SK-N-SH (cell line): ENCODE results near the gene GPR32. TPM values are rescaled to one million over a fixed set of nuclear protein-coding genes. Genes with fewer than 3 reads are reported as not detected.
A peak's percentile ranks its signal among the peaks of the same experiment; 100 is the strongest.

ENCODE experiments used
- CTCF ChIA-PET: fragments of 300-600, 350-600 bp; formaldehyde crosslinking; extraction: SDS; loops from one replicate; lab custom pipeline; 2021; lab: Yijun Ruan, JAX
- POLR2A ChIA-PET: fragments of 350-600 bp; sonication (Branson Sonifier 250); formaldehyde crosslinking; extraction: SDS; loops from one replicate; lab custom pipeline; 2020; ENCODE audit warnings: antibody characterized with exemption, inconsistent platforms; lab: Yijun Ruan, JAX
- DNase-seq: peaks from one replicate; pipeline ENCODE4 v3.0.0; 2012
- H2AFZ ChIP-seq: fragments of 200-600 bp; sonication (generic); 2 replicates; pipeline ENCODE4 v1.8.1; 2016; ENCODE audit warnings: antibody characterized with exemption, mild to moderate bottlenecking, low read depth
- H3F3A ChIP-seq: fragments of 200-600 bp; sonication (generic); replicated peaks from 2 replicates; pipeline ENCODE3; 2016; ENCODE audit warnings: antibody characterized with exemption, mild to moderate bottlenecking; ENCODE audit not compliant: insufficient read depth
- H3K27ac ChIP-seq, 2 experiments: fragments of 200-500 bp in 1 of 2; fragments of 200-600 bp in 1 of 2; sonication (Bioruptor generic) in 1 of 2; sonication (generic), shearing (Covaris generic) in 1 of 2; 2 replicates each; pipeline versions ENCODE4 v1.5.1 to v1.6.1; 2014 to 2016; ENCODE audit warnings: low read depth in 2 of 2, inconsistent platforms in 1 of 2, low read length in 1 of 2, mild to moderate bottlenecking in 1 of 2, mixed read lengths in 1 of 2
- H3K27me3 ChIP-seq: fragments of 200-600 bp; sonication (generic), shearing (Covaris generic); 2 replicates; pipeline ENCODE4 v1.6.1; 2016; ENCODE audit warnings: mixed run types; ENCODE audit not compliant: insufficient read depth
- H3K36me3 ChIP-seq, 2 experiments: fragments of 200-500 bp in 1 of 2; fragments of 200-600 bp in 1 of 2; sonication (Bioruptor generic) in 1 of 2; sonication (generic) in 1 of 2; replicated peaks in 1 of 2; 2 replicates each; pipeline versions ENCODE3 to v1.5.1; 2014 to 2016; ENCODE audit warnings: low read length in 1 of 2, mild to moderate bottlenecking in 1 of 2; ENCODE audit not compliant: insufficient read depth in 2 of 2, control insufficient read depth in 1 of 2
- H3K4me1 ChIP-seq, 2 experiments: fragments of 200-500 bp in 1 of 2; fragments of 200-600 bp in 1 of 2; sonication (Bioruptor generic) in 1 of 2; sonication (generic), shearing (Covaris generic) in 1 of 2; 2 replicates each; pipeline versions ENCODE4 v1.5.1 to v1.6.1; 2014 to 2016; ENCODE audit warnings: low read depth in 1 of 2, low read length in 1 of 2, mixed run types in 1 of 2; ENCODE audit not compliant: insufficient read depth in 2 of 2, control insufficient read depth in 1 of 2
- H3K4me2 ChIP-seq: fragments of 200-600 bp; sonication (generic), shearing (Covaris generic); 2 replicates; pipeline ENCODE4 v1.6.1; 2017; ENCODE audit warnings: mixed run types
- H3K4me3 ChIP-seq, 2 experiments: fragments of 200-500 bp in 1 of 2; fragments of 200-600 bp in 1 of 2; sonication (Bioruptor generic) in 1 of 2; sonication (generic), shearing (Covaris generic) in 1 of 2; 2 replicates each; pipeline versions ENCODE4 v1.5.1 to v1.8.1; 2014 to 2016; ENCODE audit warnings: low read depth in 2 of 2, inconsistent platforms in 1 of 2, low read length in 1 of 2, mild to moderate bottlenecking in 1 of 2, mixed read lengths in 1 of 2, moderate library complexity in 1 of 2
- H3K79me2 ChIP-seq: fragments of 200-600 bp; sonication (generic); 2 replicates; pipeline ENCODE4 v1.8.1; 2017; ENCODE audit warnings: mild to moderate bottlenecking; ENCODE audit not compliant: insufficient read depth
- H3K9ac ChIP-seq: fragments of 200-600 bp; sonication (generic); 2 replicates; pipeline ENCODE4 v1.6.1; 2017; ENCODE audit warnings: mixed run types
- H3K9me2 ChIP-seq: fragments of 200-600 bp; sonication (generic); 2 replicates; pipeline ENCODE4 v1.6.1; 2017; ENCODE audit warnings: mixed run types
- H3K9me3 ChIP-seq: fragments of 200-600 bp; sonication (generic); 2 replicates; pipeline ENCODE4 v1.6.1; 2017; ENCODE audit warnings: mixed run types, mild to moderate bottlenecking, moderate library complexity
- H4K20me1 ChIP-seq: fragments of 200-600 bp; sonication (generic); 2 replicates; pipeline ENCODE4 v1.6.1; 2017; ENCODE audit warnings: mild to moderate bottlenecking, mixed run types; ENCODE audit not compliant: insufficient read depth
- CHD2 ChIP-seq: fragments of 150-350 bp; IDR thresholded peaks from 2 replicates; pipeline ENCODE4 v1.6.1; 2018; ENCODE audit warnings: low read length; ENCODE audit not compliant: partially characterized antibody
- JUND ChIP-seq: IDR thresholded peaks from 2 replicates; pipeline ENCODE4 v1.4.0; 2012
- POLR2AphosphoS5 ChIP-seq: IDR thresholded peaks from 2 replicates; pipeline ENCODE4 v1.6.1; 2012; ENCODE audit warnings: low read depth, low read length
- SMC3 ChIP-seq: IDR thresholded peaks from 2 replicates; pipeline ENCODE4 v1.6.1; 2012; ENCODE audit warnings: low read depth, low read length, improper control_type of control experiment
- WGBS: methylation state at CpG from one replicate; pipeline ENCODE4 v1.1.6; 2017; ENCODE audit warnings: low lambda C conversion rate; 5-methylcytosine and 5-hydroxymethylcytosine counted together
- polyA plus RNA-seq, 3 experiments: library from polyadenylated mRNA; depleted of rRNA; stranded (reverse); fragments of >200 nt; gene quantifications; 2 replicates each; pipeline ENCODE4 v1.2.3, GENCODE V29; 2012
- TF ChIP-seq, protein P1 (sequence below): IDR thresholded peaks from 2 replicates; pipeline ENCODE4 v1.6.1; 2012; ENCODE audit warnings: mild to moderate bottlenecking, low read depth, low read length, moderate library complexity
- TF ChIP-seq, protein P2 (sequence below): IDR thresholded peaks from 2 replicates; pipeline ENCODE4; 2012
- TF ChIP-seq, protein P3 (sequence below): fragments of 150-350 bp; IDR thresholded peaks from 2 replicates; pipeline ENCODE4 v1.6.1; 2017; ENCODE audit warnings: antibody characterized with exemption, low read length, low read depth, borderline replicate concordance

GPR32 gene
- polyA plus RNA-seq, 1 of the 3 experiments (the other 2 are of a cell fraction), result not detected

DNA sequence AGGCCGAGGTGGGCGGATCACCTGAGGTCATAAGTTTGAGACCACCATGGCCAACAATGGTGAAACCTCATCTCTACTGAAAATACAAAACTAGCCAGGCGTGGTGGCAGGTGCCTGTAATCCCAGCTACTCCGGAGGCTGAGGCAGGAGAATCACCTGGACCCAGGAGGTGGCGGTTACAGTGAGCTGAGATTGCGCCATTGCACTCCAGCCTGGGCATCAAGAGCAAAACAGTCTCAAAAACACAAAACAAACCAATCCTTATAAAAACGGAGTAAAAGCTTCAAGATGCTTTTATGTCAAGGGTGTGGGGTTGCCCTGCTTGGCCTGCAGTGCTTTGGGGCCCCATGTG, 27.1 kb downstream of the GPR32 start:
- DNase-seq, result no peak

DNA sequence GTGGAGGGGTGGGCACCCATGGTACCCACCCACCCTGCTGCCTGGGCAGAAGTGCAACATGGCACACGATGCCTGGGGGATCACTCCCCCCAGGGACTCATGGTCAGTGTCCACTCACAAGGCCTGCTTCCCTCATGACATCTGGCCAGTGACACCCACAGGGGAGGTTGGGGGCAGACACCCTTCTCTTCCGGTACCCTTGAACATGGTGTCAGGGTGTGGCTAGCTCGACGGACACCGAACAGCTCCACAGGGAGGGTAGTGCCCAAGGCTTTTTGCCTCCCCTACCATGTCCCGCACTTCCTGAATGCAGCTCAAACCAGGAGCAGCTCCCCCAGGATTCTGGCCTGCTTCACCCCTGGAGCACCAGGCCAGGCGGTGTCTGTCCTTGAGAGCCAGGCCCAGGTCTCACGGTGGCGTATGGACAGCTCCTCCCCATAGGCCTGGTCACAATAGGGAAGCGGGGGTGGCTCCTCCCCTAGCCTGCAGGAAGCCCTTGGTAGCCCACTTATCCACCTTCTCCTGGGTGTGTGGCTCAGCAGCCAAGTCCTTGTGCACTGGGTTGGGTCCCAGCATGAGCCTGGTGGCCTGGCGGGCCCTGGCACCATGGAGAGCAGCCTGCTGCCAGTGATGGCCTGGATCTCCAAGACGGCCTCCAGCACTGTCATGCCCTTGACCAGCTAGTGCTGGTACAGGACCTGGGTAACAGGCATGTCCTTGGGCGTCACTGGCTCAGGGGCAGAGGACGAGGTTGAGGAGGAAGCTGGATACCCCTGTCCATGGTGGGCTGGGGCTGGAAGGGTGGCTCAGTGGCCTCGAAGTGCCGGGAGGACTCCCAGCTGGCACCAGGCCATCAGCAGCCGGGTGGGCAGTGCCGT, 27.8 kb downstream of the GPR32 start:
- Histone ChIP-seq H3K4me3 (no peak overlapping the region), H3K27ac (no peak overlapping the region), H3K36me3 (peaks cover 14 to 35% of the 10 kb centered on the region in 2 experiments), H3K4me2 (no peak overlapping the region), H3F3A (peaks cover 4% of the 10 kb centered on the region), H3K9ac (no peak overlapping the region), H3K9me2 (no peaks in the 10 kb centered on the region), H2AFZ (no peak overlapping the region), H4K20me1 (peaks cover 69% of the 10 kb centered on the region), H3K79me2 (peaks cover 32% of the 10 kb centered on the region), H3K9me3 (no peaks in the 10 kb centered on the region), H3K4me1 (peaks cover 5 to 7% of the 10 kb centered on the region in 2 experiments; a peak in 2 of 4 replicates), H3K27me3 (no peaks in the 10 kb centered on the region)
- TF ChIP-seq, protein P1, sequence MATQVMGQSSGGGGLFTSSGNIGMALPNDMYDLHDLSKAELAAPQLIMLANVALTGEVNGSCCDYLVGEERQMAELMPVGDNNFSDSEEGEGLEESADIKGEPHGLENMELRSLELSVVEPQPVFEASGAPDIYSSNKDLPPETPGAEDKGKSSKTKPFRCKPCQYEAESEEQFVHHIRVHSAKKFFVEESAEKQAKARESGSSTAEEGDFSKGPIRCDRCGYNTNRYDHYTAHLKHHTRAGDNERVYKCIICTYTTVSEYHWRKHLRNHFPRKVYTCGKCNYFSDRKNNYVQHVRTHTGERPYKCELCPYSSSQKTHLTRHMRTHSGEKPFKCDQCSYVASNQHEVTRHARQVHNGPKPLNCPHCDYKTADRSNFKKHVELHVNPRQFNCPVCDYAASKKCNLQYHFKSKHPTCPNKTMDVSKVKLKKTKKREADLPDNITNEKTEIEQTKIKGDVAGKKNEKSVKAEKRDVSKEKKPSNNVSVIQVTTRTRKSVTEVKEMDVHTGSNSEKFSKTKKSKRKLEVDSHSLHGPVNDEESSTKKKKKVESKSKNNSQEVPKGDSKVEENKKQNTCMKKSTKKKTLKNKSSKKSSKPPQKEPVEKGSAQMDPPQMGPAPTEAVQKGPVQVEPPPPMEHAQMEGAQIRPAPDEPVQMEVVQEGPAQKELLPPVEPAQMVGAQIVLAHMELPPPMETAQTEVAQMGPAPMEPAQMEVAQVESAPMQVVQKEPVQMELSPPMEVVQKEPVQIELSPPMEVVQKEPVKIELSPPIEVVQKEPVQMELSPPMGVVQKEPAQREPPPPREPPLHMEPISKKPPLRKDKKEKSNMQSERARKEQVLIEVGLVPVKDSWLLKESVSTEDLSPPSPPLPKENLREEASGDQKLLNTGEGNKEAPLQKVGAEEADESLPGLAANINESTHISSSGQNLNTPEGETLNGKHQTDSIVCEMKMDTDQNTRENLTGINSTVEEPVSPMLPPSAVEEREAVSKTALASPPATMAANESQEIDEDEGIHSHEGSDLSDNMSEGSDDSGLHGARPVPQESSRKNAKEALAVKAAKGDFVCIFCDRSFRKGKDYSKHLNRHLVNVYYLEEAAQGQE, result peak; percentile 81
- TF ChIP-seq, protein P2, sequence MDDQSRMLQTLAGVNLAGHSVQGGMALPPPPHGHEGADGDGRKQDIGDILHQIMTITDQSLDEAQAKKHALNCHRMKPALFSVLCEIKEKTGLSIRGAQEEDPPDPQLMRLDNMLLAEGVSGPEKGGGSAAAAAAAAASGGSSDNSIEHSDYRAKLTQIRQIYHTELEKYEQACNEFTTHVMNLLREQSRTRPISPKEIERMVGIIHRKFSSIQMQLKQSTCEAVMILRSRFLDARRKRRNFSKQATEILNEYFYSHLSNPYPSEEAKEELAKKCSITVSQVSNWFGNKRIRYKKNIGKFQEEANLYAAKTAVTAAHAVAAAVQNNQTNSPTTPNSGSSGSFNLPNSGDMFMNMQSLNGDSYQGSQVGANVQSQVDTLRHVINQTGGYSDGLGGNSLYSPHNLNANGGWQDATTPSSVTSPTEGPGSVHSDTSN, result no peak
- peak; percentile 11; the same call in 1 of the 2 replicates for TF ChIP-seq POLR2AphosphoS5
- ChIA-PET CTCF (interaction anchor here (0.5 to 2.7 kb wide), 6 partner anchors 14 to 128 kb away, joined by 3 to 14 read pairs (median 6); no protein-coding TSS in a partner anchor), POLR2A (no interaction called here)
- WGBS, result 91% methylated on average over 7 of the region's 18 CpGs
- peak; percentile 28 for DNase-seq

More for the DNA sequence above, 27.1 kb downstream of the GPR32 start:
- H2AFZ ChIP-seq, result no peak overlapping the region
- H3K9ac ChIP-seq, result no peak overlapping the region
- H3K9me2 ChIP-seq, result no peaks in the 10 kb centered on the region
- WGBS, result 95% methylated on average over 7 of the region's 7 CpGs
- CTCF ChIA-PET, result interaction anchor here (0.6 to 2.7 kb wide), 4 partner anchors 14 to 128 kb away, joined by 4 to 14 read pairs (median 7); no protein-coding TSS in a partner anchor
- H3K36me3 ChIP-seq, result peaks cover 14 to 35% of the 10 kb centered on the region in 2 experiments
- H3K4me2 ChIP-seq, result no peak overlapping the region
- H3K4me1 ChIP-seq, result peaks cover 0 to 2% of the 10 kb centered on the region in 2 experiments; a peak in 2 of 4 replicates
- H4K20me1 ChIP-seq, result peaks cover 63% of the 10 kb centered on the region
- H3K4me3 ChIP-seq, result no peak overlapping the region
- TF ChIP-seq SMC3 (no peak), JUND (no peak), CHD2 (no peak)
- TF ChIP-seq, protein P3, sequence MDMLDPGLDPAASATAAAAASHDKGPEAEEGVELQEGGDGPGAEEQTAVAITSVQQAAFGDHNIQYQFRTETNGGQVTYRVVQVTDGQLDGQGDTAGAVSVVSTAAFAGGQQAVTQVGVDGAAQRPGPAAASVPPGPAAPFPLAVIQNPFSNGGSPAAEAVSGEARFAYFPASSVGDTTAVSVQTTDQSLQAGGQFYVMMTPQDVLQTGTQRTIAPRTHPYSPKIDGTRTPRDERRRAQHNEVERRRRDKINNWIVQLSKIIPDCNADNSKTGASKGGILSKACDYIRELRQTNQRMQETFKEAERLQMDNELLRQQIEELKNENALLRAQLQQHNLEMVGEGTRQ, result no peak
- TF ChIP-seq, protein P1, result no peak
- H3K27me3 ChIP-seq, result no peaks in the 10 kb centered on the region
- POLR2A ChIA-PET, result no interaction called here
- H3K79me2 ChIP-seq, result peaks cover 26% of the 10 kb centered on the region
- no peaks in the 10 kb centered on the region for H3K9me3 ChIP-seq
- H3K27ac ChIP-seq, result no peak overlapping the region
- H3F3A ChIP-seq, result peaks cover 4% of the 10 kb centered on the region
